Measurements from ENCODE around the gene LPO. TPM values are rescaled to one million over a fixed set of nuclear protein-coding genes. Genes with fewer than 3 reads are reported as not detected.
A peak's percentile ranks its signal among the peaks of the same experiment; 100 is the strongest.

The LPO gene
- total RNA-seq, 2 donors from 2014 or later = not detected

DNA sequence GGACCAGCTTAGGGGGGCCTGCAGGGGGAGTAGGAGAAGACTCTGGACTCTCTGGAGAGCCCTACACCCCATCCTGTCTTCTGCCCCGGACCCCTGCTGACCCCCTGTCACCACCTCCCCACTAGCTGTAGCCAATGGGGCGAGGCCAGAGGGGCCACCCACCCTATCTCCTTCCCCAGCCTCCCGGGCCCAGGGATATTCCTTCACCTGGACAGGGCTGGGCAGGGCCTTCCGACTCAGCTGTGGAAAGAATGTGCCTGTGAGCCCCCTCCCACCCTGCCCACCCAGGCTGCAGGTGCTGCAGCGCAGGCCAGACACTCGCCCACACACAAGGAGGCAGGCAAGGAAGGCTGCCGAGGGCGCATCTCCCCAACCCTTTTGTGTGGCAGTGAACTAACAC, 67.2 kb downstream of the LPO start:
- Histone ChIP-seq H3K36me3 (ENCODE audit: control insufficient read depth, insufficient read depth, low read length) (no peaks in the 10 kb centered on the region), H3K9me3 (ENCODE audit: control insufficient read depth, low read length) (no peaks in the 10 kb centered on the region), H3K27me3 (ENCODE audit: control insufficient read depth, insufficient read depth, low read length, poor library complexity, severe bottlenecking) (no peaks in the 10 kb centered on the region), H3K4me3 (ENCODE audit: low read length) (no peak overlapping the region), H3K9ac (ENCODE audit: extremely low read depth, low read length, poor library complexity, severe bottlenecking) (no peak overlapping the region), H3K4me1 (ENCODE audit: control insufficient read depth, insufficient read depth, low read length) (no peaks in the 10 kb centered on the region), H3K27ac (ENCODE audit: low read depth, low read length) (no peak overlapping the region)
- H3K4me1 Mint-ChIP-seq = no peaks in the 10 kb centered on the region
- no peak overlapping the region for H3K27ac Mint-ChIP-seq
- WGBS, 2 experiments (ENCODE audit: insufficient coverage in 1 of 2, insufficient read length in 1 of 2) = 89 to 100% methylated on average over 5 to 8 of the region's 8 CpGs
- TF ChIP-seq, protein P1, sequence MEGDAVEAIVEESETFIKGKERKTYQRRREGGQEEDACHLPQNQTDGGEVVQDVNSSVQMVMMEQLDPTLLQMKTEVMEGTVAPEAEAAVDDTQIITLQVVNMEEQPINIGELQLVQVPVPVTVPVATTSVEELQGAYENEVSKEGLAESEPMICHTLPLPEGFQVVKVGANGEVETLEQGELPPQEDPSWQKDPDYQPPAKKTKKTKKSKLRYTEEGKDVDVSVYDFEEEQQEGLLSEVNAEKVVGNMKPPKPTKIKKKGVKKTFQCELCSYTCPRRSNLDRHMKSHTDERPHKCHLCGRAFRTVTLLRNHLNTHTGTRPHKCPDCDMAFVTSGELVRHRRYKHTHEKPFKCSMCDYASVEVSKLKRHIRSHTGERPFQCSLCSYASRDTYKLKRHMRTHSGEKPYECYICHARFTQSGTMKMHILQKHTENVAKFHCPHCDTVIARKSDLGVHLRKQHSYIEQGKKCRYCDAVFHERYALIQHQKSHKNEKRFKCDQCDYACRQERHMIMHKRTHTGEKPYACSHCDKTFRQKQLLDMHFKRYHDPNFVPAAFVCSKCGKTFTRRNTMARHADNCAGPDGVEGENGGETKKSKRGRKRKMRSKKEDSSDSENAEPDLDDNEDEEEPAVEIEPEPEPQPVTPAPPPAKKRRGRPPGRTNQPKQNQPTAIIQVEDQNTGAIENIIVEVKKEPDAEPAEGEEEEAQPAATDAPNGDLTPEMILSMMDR (conservative IDR thresholded peaks at IDR 0.05) = no peak
- H3K27me3 Mint-ChIP-seq (ENCODE audit: insufficient read depth) = no peaks in the 10 kb centered on the region
- H3K4me3 Mint-ChIP-seq = no peak overlapping the region
- no peaks in the 10 kb centered on the region for H3K9me3 Mint-ChIP-seq
- peaks cover 3% of the 10 kb centered on the region for H3K36me3 Mint-ChIP-seq (ENCODE audit: low read depth)
- DNase-seq = no peak

- H3K4me3 Mint-ChIP-seq = no peak overlapping the region
- Histone ChIP-seq H3K4me3 (ENCODE audit: low read length) (no peak overlapping the region), H3K36me3 (ENCODE audit: control insufficient read depth, insufficient read depth, low read length) (no peaks in the 10 kb centered on the region), H3K27ac (ENCODE audit: low read depth, low read length) (no peak overlapping the region), H3K27me3 (ENCODE audit: control insufficient read depth, insufficient read depth, low read length, poor library complexity, severe bottlenecking) (no peaks in the 10 kb centered on the region), H3K9me3 (ENCODE audit: control insufficient read depth, low read length) (no peaks in the 10 kb centered on the region), H3K4me1 (ENCODE audit: control insufficient read depth, insufficient read depth, low read length) (no peaks in the 10 kb centered on the region), H3K9ac (ENCODE audit: extremely low read depth, low read length, poor library complexity, severe bottlenecking) (no peak overlapping the region)
- no peaks in the 10 kb centered on the region for H3K27me3 Mint-ChIP-seq (ENCODE audit: insufficient read depth)
- no peaks in the 10 kb centered on the region for H3K9me3 Mint-ChIP-seq
- no peak overlapping the region for H3K27ac Mint-ChIP-seq
- no peak for DNase-seq
- H3K4me1 Mint-ChIP-seq = no peaks in the 10 kb centered on the region
- WGBS, 2 experiments (ENCODE audit: insufficient coverage in 1 of 2, insufficient read length in 1 of 2) = 89 to 90% methylated on average over 11 to 19 of the region's 19 CpGs
- H3K36me3 Mint-ChIP-seq (ENCODE audit: low read depth) = peaks cover 3% of the 10 kb centered on the region
- TF ChIP-seq, protein P1 (conservative IDR thresholded peaks at IDR 0.05) = no peak
Observed at GRCh38 chr17:58306131-58306951, 68.0 kb downstream of the LPO start.

DNA sequence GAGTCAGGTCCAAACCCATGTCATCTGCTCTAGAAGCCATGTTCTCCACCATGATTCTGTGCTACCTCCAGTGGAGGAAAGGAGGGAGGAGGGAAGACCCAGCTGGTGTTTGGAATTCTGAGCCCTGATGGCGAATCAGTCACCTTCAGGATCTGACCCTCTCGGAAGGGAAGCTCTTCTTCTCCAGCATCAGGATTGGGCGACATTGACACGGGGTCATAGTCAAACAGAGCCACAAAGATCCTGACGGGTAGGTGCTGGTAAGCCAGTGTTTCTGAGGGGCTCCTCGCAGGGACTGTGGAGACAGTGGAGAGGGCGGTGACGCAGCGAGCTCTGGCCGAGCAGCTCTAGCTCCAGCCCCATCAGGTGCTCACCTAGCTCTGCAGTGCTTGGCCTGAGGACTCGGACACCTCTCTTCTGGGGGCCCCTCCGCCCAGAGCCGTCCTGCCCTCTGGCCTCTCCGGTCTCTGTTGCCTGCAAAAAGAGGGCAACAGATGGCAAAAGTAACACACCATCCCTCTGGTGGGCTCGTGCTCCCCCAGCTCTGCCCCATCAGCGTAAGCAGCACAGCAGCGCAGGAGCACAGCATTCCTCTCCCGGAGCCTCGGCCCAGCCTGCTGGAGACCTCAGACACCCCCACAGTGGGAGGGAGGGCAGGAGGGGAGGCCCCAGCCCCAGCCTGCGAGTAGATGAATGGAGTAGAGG, 69.2 kb downstream of the LPO start:
- 90 to 91% methylated on average over 7 to 20 of the region's 20 CpGs for WGBS, 2 experiments (ENCODE audit: insufficient coverage in 1 of 2, insufficient read length in 1 of 2)
- Histone ChIP-seq H3K4me3 (ENCODE audit: low read length) (no peak overlapping the region), H3K4me1 (ENCODE audit: control insufficient read depth, insufficient read depth, low read length) (no peaks in the 10 kb centered on the region), H3K9ac (ENCODE audit: extremely low read depth, low read length, poor library complexity, severe bottlenecking) (no peak overlapping the region), H3K36me3 (ENCODE audit: control insufficient read depth, insufficient read depth, low read length) (no peaks in the 10 kb centered on the region), H3K27ac (ENCODE audit: low read depth, low read length) (no peak overlapping the region), H3K27me3 (ENCODE audit: control insufficient read depth, insufficient read depth, low read length, poor library complexity, severe bottlenecking) (no peaks in the 10 kb centered on the region), H3K9me3 (ENCODE audit: control insufficient read depth, low read length) (no peaks in the 10 kb centered on the region)
- TF ChIP-seq, protein P1 (conservative IDR thresholded peaks at IDR 0.05) = no peak
- H3K9me3 Mint-ChIP-seq = no peaks in the 10 kb centered on the region
- H3K27ac Mint-ChIP-seq = no peak overlapping the region
- peaks cover 3% of the 10 kb centered on the region for H3K36me3 Mint-ChIP-seq (ENCODE audit: low read depth)
- DNase-seq = peak; percentile 53
- no peaks in the 10 kb centered on the region for H3K4me1 Mint-ChIP-seq
- H3K4me3 Mint-ChIP-seq = no peak overlapping the region
- H3K27me3 Mint-ChIP-seq (ENCODE audit: insufficient read depth) = no peaks in the 10 kb centered on the region

Data from endodermal cell (in vitro differentiated cells).